ENCODE measurements around the gene PLPP3.

GRCh38 chr1:56533621-56534020 is 45.7 kb downstream of the PLPP3 start:
- TF ChIP-seq CTCF (IDR thresholded peaks at IDR 0.05) (no peak), POLR2A (IDR thresholded peaks at IDR 0.05) (no peak)

Measured in adrenal gland (tissue), 5 donors.